MM.1S (cell line): ENCODE measurements around the gene SERPINA9.

ENCODE experiments used
- DNase-seq: peaks from one replicate; pipeline ENCODE4 v3.0.0-alpha.2; 2015
- H2AFZ ChIP-seq: fragments of 300-600 bp; sonication (generic); 2 replicates; pipeline ENCODE4 v1.6.0; 2016; ENCODE audit warnings: antibody characterized with exemption, low read length
- H3F3A ChIP-seq: fragments of 300-600 bp; sonication (generic); 2 replicates; pipeline ENCODE4 v1.6.1; 2016; ENCODE audit warnings: mild to moderate bottlenecking, antibody characterized with exemption, low read length, moderate library complexity, mixed read lengths; ENCODE audit not compliant: insufficient read depth
- H3K27ac ChIP-seq: fragments of 300-600 bp; sonication (generic); 2 replicates; pipeline ENCODE4 v1.5.1; 2016; ENCODE audit warnings: mild to moderate bottlenecking, low read length
- H3K27me3 ChIP-seq: fragments of 300-600 bp; sonication (generic); replicated peaks from 2 replicates; pipeline ENCODE4 v1.6.0; 2016; ENCODE audit warnings: low read length; ENCODE audit not compliant: insufficient read depth
- H3K36me3 ChIP-seq: fragments of 300-600 bp; sonication (generic); replicated peaks from 2 replicates; pipeline ENCODE4 v1.6.1; 2016; ENCODE audit warnings: mild to moderate bottlenecking, low read length, mixed read lengths; ENCODE audit not compliant: insufficient read depth
- H3K4me1 ChIP-seq: fragments of 300-600 bp; sonication (generic); 2 replicates; pipeline ENCODE4 v1.6.1; 2016; ENCODE audit warnings: low read length, mixed read lengths
- H3K4me2 ChIP-seq: fragments of 300-600 bp; sonication (generic); 2 replicates; pipeline ENCODE4 v1.6.0; 2016; ENCODE audit warnings: low read depth, low read length
- H3K4me3 ChIP-seq: fragments of 300-600 bp; sonication (generic); 2 replicates; pipeline ENCODE4 v1.5.1; 2016; ENCODE audit warnings: low read length, mixed read lengths
- H3K79me2 ChIP-seq: fragments of 300-600 bp; sonication (generic); 2 replicates; pipeline ENCODE4 v1.6.1; 2016; ENCODE audit warnings: mixed run types, low read length, mixed read lengths
- H3K9ac ChIP-seq: fragments of 300-600 bp; sonication (generic); 2 replicates; pipeline ENCODE4 v1.6.1; 2016; ENCODE audit warnings: low read length, mixed read lengths
- H3K9me2 ChIP-seq: fragments of 300-600 bp; sonication (generic); replicated peaks from 2 replicates; pipeline ENCODE4 v1.6.1; 2016; ENCODE audit warnings: mild to moderate bottlenecking, low read length, mixed read lengths; ENCODE audit not compliant: insufficient read depth
- H3K9me3 ChIP-seq: fragments of 300-600 bp; sonication (generic); replicated peaks from 2 replicates; pipeline ENCODE4 v1.6.1; 2016; ENCODE audit warnings: mild to moderate bottlenecking, low read length, mixed read lengths; ENCODE audit not compliant: insufficient read depth
- H4K20me1 ChIP-seq: fragments of 300-600 bp; sonication (generic); 2 replicates; pipeline ENCODE4 v1.6.1; 2016; ENCODE audit warnings: mild to moderate bottlenecking, low read length, moderate library complexity, mixed read lengths; ENCODE audit not compliant: insufficient read depth
- CTCF ChIP-seq: fragments of 300-600 bp; sonication (generic); IDR thresholded peaks from 2 replicates; pipeline ENCODE4 v1.5.1; 2016; ENCODE audit warnings: antibody characterized with exemption, low read length, mixed read lengths
- EZH2 ChIP-seq: fragments of 300-600 bp; sonication (generic); optimal IDR thresholded peaks from 2 replicates; pipeline ENCODE3; 2017; ENCODE audit warnings: low read depth, mild to moderate bottlenecking, antibody characterized with exemption, low read length, mixed read lengths
- EZH2phosphoT487 ChIP-seq: fragments of 300-600 bp; sonication (generic); IDR thresholded peaks from 2 replicates; pipeline ENCODE4 v1.6.1; 2018; ENCODE audit warnings: antibody characterized with exemption, low read length

SERPINA9 gene

DNA sequence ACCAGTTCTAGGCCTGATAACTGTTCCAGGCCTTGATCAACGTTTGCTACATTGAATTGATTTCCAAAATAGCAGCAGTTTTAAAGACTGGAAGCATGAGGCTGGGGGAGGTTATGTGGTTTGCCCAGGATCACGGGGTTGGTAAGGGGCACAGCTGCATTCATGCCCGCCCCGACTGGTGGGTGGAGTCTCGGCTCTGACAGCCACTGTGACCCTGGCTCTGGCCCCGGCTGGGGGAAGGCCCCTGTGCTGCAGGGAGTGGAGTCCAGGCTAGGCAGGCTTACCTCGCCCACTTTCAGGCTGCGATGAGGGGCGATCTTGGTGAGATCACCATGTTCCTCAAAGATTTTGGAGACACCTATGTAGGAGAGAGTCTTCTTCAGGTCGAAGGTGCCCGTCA is 13.3 kb upstream of the SERPINA9 start:
- H4K20me1 ChIP-seq: no peaks in the 10 kb centered on the region
- H3K4me2 ChIP-seq: no peak overlapping the region
- H3F3A ChIP-seq: no peaks in the 10 kb centered on the region
- no peak for TF ChIP-seq EZH2
- no peak for TF ChIP-seq CTCF
- TF ChIP-seq EZH2phosphoT487: no peak
- H3K9me2 ChIP-seq: no peaks in the 10 kb centered on the region
- H2AFZ ChIP-seq: no peak overlapping the region
- no peak overlapping the region for H3K27ac ChIP-seq
- no peak overlapping the region for H3K9ac ChIP-seq
- H3K9me3 ChIP-seq: no peaks in the 10 kb centered on the region
- H3K27me3 ChIP-seq: no peaks in the 10 kb centered on the region
- H3K36me3 ChIP-seq: no peaks in the 10 kb centered on the region
- no peak overlapping the region for H3K4me3 ChIP-seq
- H3K4me1 ChIP-seq: no peaks in the 10 kb centered on the region
- H3K79me2 ChIP-seq: no peaks in the 10 kb centered on the region
- no peak for DNase-seq

- H3K36me3 ChIP-seq: no peaks in the 10 kb centered on the region
- H2AFZ ChIP-seq: no peak overlapping the region
- H3K79me2 ChIP-seq: no peaks in the 10 kb centered on the region
- H3K9ac ChIP-seq: no peak overlapping the region
- DNase-seq: no peak
- no peak overlapping the region for H3K4me2 ChIP-seq
- no peak for TF ChIP-seq CTCF
- TF ChIP-seq EZH2: no peak
- TF ChIP-seq EZH2phosphoT487: no peak
- no peak overlapping the region for H3K27ac ChIP-seq
- H3K9me2 ChIP-seq: no peaks in the 10 kb centered on the region
- no peaks in the 10 kb centered on the region for H4K20me1 ChIP-seq
- H3K4me1 ChIP-seq: no peaks in the 10 kb centered on the region
- no peaks in the 10 kb centered on the region for H3F3A ChIP-seq
- H3K4me3 ChIP-seq: no peak overlapping the region
- no peaks in the 10 kb centered on the region for H3K27me3 ChIP-seq
- no peaks in the 10 kb centered on the region for H3K9me3 ChIP-seq
These were observed 10.9 kb upstream of the SERPINA9 start for GRCh38 chr14:94486883-94487282.

- H3K9me3 ChIP-seq: no peaks in the 10 kb centered on the region
- no peaks in the 10 kb centered on the region for H3K9me2 ChIP-seq
- H3K36me3 ChIP-seq: no peaks in the 10 kb centered on the region
- DNase-seq: no peak
- no peaks in the 10 kb centered on the region for H3K27me3 ChIP-seq
- no peak for TF ChIP-seq EZH2
- TF ChIP-seq EZH2phosphoT487: no peak
- TF ChIP-seq CTCF: peak; percentile 82
- H3K27ac ChIP-seq: no peak overlapping the region
- no peaks in the 10 kb centered on the region for H3K79me2 ChIP-seq
- no peak overlapping the region for H3K9ac ChIP-seq
- no peaks in the 10 kb centered on the region for H3K4me1 ChIP-seq
- no peak overlapping the region for H3K4me3 ChIP-seq
- 0 out of 2 replicates have a peak overlapping the region, but pooled peaks have one; percentile 21 for H3K4me2 ChIP-seq
- H3F3A ChIP-seq: no peaks in the 10 kb centered on the region
- H2AFZ ChIP-seq: 0 out of 2 replicates have a peak overlapping the region, but pooled peaks have one; percentile 19
- H4K20me1 ChIP-seq: no peaks in the 10 kb centered on the region
These were observed 10.2 kb upstream of the SERPINA9 start for GRCh38 chr14:94485944-94486841.
